ENCODE measurements around the gene B4GALNT2.
A peak's percentile ranks its signal among the peaks of the same experiment; 100 is the strongest.
"Not testable (repeated sequence)": the region's sequence is repeated elsewhere in the genome, so short reads cannot be mapped to it uniquely, and the experiment has no call there.

B4GALNT2 gene

GRCh38 chr17:49132699-49133364 lies at the start of gene B4GALNT2:
Gene B4GALNT2 (plus strand): TSS chr17:49132769. CDS start chr17:49132793, 24 bp downstream.
- Mint-ChIP-seq H3K27ac (no peak within 1 kb of the TSS), H3K27me3 (peaks cover 78% of the 10 kb centered on the region), H3K4me1 (peaks cover 12% of the 10 kb centered on the region), H3K9me3 (no peaks in the 10 kb centered on the region), H3K4me3 (peak within 1 kb of the TSS; percentile 58 to 75)
- ATAC-seq = peak; percentile 63
- DNase-seq = peak; percentile 5 to 12

GRCh38 chr17:49085046-49085445 lies 47.5 kb upstream of the B4GALNT2 start:
- not testable (repeated sequence) for ATAC-seq, H3K4me1 Mint-ChIP-seq, H3K4me3 Mint-ChIP-seq, DNase-seq, H3K9me3 Mint-ChIP-seq, H3K27ac Mint-ChIP-seq
- peaks cover 42% of the 10 kb centered on the region for H3K27me3 Mint-ChIP-seq

GRCh38 chr17:49085565-49086315 lies 46.8 kb upstream of the B4GALNT2 start:
- H3K4me3 Mint-ChIP-seq = no peak overlapping the region
- H3K27me3 Mint-ChIP-seq = peaks cover 42% of the 10 kb centered on the region
- ATAC-seq (no peak), DNase-seq (no peak)
- no peaks in the 10 kb centered on the region for H3K9me3 Mint-ChIP-seq
- H3K27ac Mint-ChIP-seq = no peak overlapping the region
- no peaks in the 10 kb centered on the region for H3K4me1 Mint-ChIP-seq

- Mint-ChIP-seq H3K27ac (no peak overlapping the region), H3K4me1 (no peaks in the 10 kb centered on the region), H3K27me3 (peaks cover 38% of the 10 kb centered on the region)
These were observed 46.3 kb upstream of the B4GALNT2 start for GRCh38 chr17:49086316-49086605.

GRCh38 chr17:49086649-49087048 lies 45.9 kb upstream of the B4GALNT2 start:
- H3K27ac Mint-ChIP-seq = no peak overlapping the region
- ATAC-seq = no peak

More at GRCh38 chr17:49086316-49086605, 46.3 kb upstream of the B4GALNT2 start:
- no peak overlapping the region for H3K4me3 Mint-ChIP-seq
- ATAC-seq (no peak), DNase-seq (no peak)
- no peaks in the 10 kb centered on the region for H3K9me3 Mint-ChIP-seq

GRCh38 chr17:49089094-49089493 lies 43.5 kb upstream of the B4GALNT2 start:
- H3K27me3 Mint-ChIP-seq = peaks cover 33% of the 10 kb centered on the region
- H3K4me1 Mint-ChIP-seq = no peaks in the 10 kb centered on the region
- no peaks in the 10 kb centered on the region for H3K9me3 Mint-ChIP-seq
- no peak overlapping the region for H3K4me3 Mint-ChIP-seq
- DNase-seq (no peak), ATAC-seq (no peak)
- no peak overlapping the region for H3K27ac Mint-ChIP-seq

More at GRCh38 chr17:49086649-49087048, 45.9 kb upstream of the B4GALNT2 start:
- no peak overlapping the region for H3K4me3 Mint-ChIP-seq
- no peaks in the 10 kb centered on the region for H3K9me3 Mint-ChIP-seq
- no peak for DNase-seq
- peaks cover 34% of the 10 kb centered on the region for H3K27me3 Mint-ChIP-seq
- no peaks in the 10 kb centered on the region for H3K4me1 Mint-ChIP-seq

GRCh38 chr17:49090878-49091594 lies 41.5 kb upstream of the B4GALNT2 start:
- Mint-ChIP-seq H3K27me3 (peaks cover 22% of the 10 kb centered on the region), H3K4me1 (no peaks in the 10 kb centered on the region), H3K9me3 (no peaks in the 10 kb centered on the region), H3K27ac (no peak overlapping the region), H3K4me3 (no peak overlapping the region)
- ATAC-seq (no peak), DNase-seq (no peak)

GRCh38 chr17:49093131-49093530 lies 39.4 kb upstream of the B4GALNT2 start:
- H3K4me3 Mint-ChIP-seq = no peak overlapping the region
- H3K27ac Mint-ChIP-seq = no peak overlapping the region
- peaks cover 5% of the 10 kb centered on the region for H3K27me3 Mint-ChIP-seq
- H3K4me1 Mint-ChIP-seq = no peaks in the 10 kb centered on the region
- no peak for ATAC-seq
- no peak for DNase-seq
- H3K9me3 Mint-ChIP-seq = no peaks in the 10 kb centered on the region

GRCh38 chr17:49100601-49101000 lies 32.0 kb upstream of the B4GALNT2 start:
- no peak overlapping the region for H3K4me3 Mint-ChIP-seq
- H3K27ac Mint-ChIP-seq = no peak overlapping the region
- H3K4me1 Mint-ChIP-seq = no peaks in the 10 kb centered on the region
- DNase-seq (no peak), ATAC-seq (no peak)
- H3K9me3 Mint-ChIP-seq = no peaks in the 10 kb centered on the region
- H3K27me3 Mint-ChIP-seq = no peaks in the 10 kb centered on the region

GRCh38 chr17:49101054-49101534 lies 31.5 kb upstream of the B4GALNT2 start:
- no peaks in the 10 kb centered on the region for H3K9me3 Mint-ChIP-seq
- H3K27me3 Mint-ChIP-seq = no peaks in the 10 kb centered on the region
- ATAC-seq (no peak), DNase-seq (no peak)
- no peaks in the 10 kb centered on the region for H3K4me1 Mint-ChIP-seq
- peak overlapping the region in 1 of 2 donors; percentile 83 for H3K27ac Mint-ChIP-seq
- H3K4me3 Mint-ChIP-seq = no peak overlapping the region

GRCh38 chr17:49103360-49103759 lies 29.2 kb upstream of the B4GALNT2 start:
- not testable (repeated sequence) for H3K27ac Mint-ChIP-seq, ATAC-seq, H3K4me3 Mint-ChIP-seq, H3K4me1 Mint-ChIP-seq, H3K27me3 Mint-ChIP-seq, DNase-seq, H3K9me3 Mint-ChIP-seq

- no peaks in the 10 kb centered on the region for H3K9me3 Mint-ChIP-seq
- H3K4me3 Mint-ChIP-seq = no peak overlapping the region
- H3K27me3 Mint-ChIP-seq = no peaks in the 10 kb centered on the region
- H3K4me1 Mint-ChIP-seq = no peaks in the 10 kb centered on the region
- no peak for ATAC-seq
- H3K27ac Mint-ChIP-seq = no peak overlapping the region
- DNase-seq = no peak
These were observed 28.0 kb upstream of the B4GALNT2 start for GRCh38 chr17:49104511-49105074.

- Mint-ChIP-seq H3K9me3 (no peaks in the 10 kb centered on the region), H3K27me3 (no peaks in the 10 kb centered on the region), H3K4me3 (no peak overlapping the region), H3K4me1 (no peaks in the 10 kb centered on the region), H3K27ac (no peak overlapping the region)
- no peak for DNase-seq
- ATAC-seq = no peak
These were observed 26.0 kb upstream of the B4GALNT2 start for GRCh38 chr17:49106321-49107210.

GRCh38 chr17:49107211-49107557 lies 25.4 kb upstream of the B4GALNT2 start:
- no peak for DNase-seq
- H3K4me1 Mint-ChIP-seq = no peaks in the 10 kb centered on the region
- no peak overlapping the region for H3K27ac Mint-ChIP-seq
- no peak overlapping the region for H3K4me3 Mint-ChIP-seq
- no peak for ATAC-seq
- H3K9me3 Mint-ChIP-seq = no peaks in the 10 kb centered on the region
- no peaks in the 10 kb centered on the region for H3K27me3 Mint-ChIP-seq

GRCh38 chr17:49108318-49108717 lies 24.3 kb upstream of the B4GALNT2 start:
- Mint-ChIP-seq H3K27me3 (no peaks in the 10 kb centered on the region), H3K4me1 (no peaks in the 10 kb centered on the region), H3K4me3 (no peak overlapping the region), H3K9me3 (peaks cover 0 to 4% of the 10 kb centered on the region in 2 donors), H3K27ac (no peak overlapping the region)
- DNase-seq (no peak), ATAC-seq (no peak)
